Progenitor cell of endocrine pancreas (in vitro differentiated cells): Measurements from ENCODE around the gene RNF11. TPM values are rescaled to one million over a fixed set of nuclear protein-coding genes. Genes with fewer than 3 reads are reported as not detected.

Experiments used
- DNase-seq: peaks from one replicate; pipeline ENCODE4 v3.0.0; 2021; ENCODE audit warnings: low spot score; ENCODE audit not compliant: unreplicated experiment
- H3K27ac Mint-ChIP-seq: 2 replicates; pipeline ENCODE4 v1.8.0; 2021; ENCODE audit warnings: mild to moderate bottlenecking, moderate library complexity, mixed read lengths
- H3K27me3 Mint-ChIP-seq: 2 replicates; pipeline ENCODE4 v1.8.0; 2021; ENCODE audit warnings: mixed read lengths
- H3K36me3 Mint-ChIP-seq: 2 replicates; pipeline ENCODE4 v1.8.0; 2022; ENCODE audit warnings: mixed read lengths; ENCODE audit not compliant: insufficient read depth
- H3K4me1 Mint-ChIP-seq: 2 replicates; pipeline ENCODE4 v1.8.0; 2021; ENCODE audit warnings: low read depth, mixed read lengths
- H3K4me3 Mint-ChIP-seq: 2 replicates; pipeline ENCODE4 v1.8.0; 2021; ENCODE audit warnings: low read depth, mild to moderate bottlenecking, moderate library complexity, mixed read lengths
- H3K9me3 Mint-ChIP-seq: 2 replicates; pipeline ENCODE4 v1.8.0; 2021; ENCODE audit warnings: low read depth, mixed read lengths
- total RNA-seq: library from RNA; stranded (reverse); gene quantifications from 2 replicates; pipeline ENCODE4 v1.2.1, GENCODE V29; 2021
- TF ChIP-seq, protein P1 (sequence below): fragments of 200-600 bp; sonication (generic); IDR thresholded peaks from one replicate; pipeline ENCODE4 v1.5.0; 2021; ENCODE audit warnings: antibody characterized with exemption, mild to moderate bottlenecking; ENCODE audit not compliant: unreplicated experiment

RNF11 gene
- total RNA-seq, 1 donor from 2014 or later, result 67.5 TPM

GRCh38 chr1:51265618-51266017, 29.5 kb downstream of the RNF11 start:
- Mint-ChIP-seq H3K36me3 (peaks cover 3% of the 10 kb centered on the region), H3K27me3 (no peaks in the 10 kb centered on the region), H3K27ac (peak overlapping the region; percentile 73), H3K4me3 (no peak overlapping the region), H3K4me1 (peaks cover 13% of the 10 kb centered on the region), H3K9me3 (no peaks in the 10 kb centered on the region)
- no peak for DNase-seq
- TF ChIP-seq, protein P1, sequence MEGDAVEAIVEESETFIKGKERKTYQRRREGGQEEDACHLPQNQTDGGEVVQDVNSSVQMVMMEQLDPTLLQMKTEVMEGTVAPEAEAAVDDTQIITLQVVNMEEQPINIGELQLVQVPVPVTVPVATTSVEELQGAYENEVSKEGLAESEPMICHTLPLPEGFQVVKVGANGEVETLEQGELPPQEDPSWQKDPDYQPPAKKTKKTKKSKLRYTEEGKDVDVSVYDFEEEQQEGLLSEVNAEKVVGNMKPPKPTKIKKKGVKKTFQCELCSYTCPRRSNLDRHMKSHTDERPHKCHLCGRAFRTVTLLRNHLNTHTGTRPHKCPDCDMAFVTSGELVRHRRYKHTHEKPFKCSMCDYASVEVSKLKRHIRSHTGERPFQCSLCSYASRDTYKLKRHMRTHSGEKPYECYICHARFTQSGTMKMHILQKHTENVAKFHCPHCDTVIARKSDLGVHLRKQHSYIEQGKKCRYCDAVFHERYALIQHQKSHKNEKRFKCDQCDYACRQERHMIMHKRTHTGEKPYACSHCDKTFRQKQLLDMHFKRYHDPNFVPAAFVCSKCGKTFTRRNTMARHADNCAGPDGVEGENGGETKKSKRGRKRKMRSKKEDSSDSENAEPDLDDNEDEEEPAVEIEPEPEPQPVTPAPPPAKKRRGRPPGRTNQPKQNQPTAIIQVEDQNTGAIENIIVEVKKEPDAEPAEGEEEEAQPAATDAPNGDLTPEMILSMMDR, result no peak

- DNase-seq, result no peak
- Mint-ChIP-seq H3K4me3 (no peak overlapping the region), H3K4me1 (peaks cover 11% of the 10 kb centered on the region), H3K9me3 (no peaks in the 10 kb centered on the region), H3K27ac (peak overlapping the region; percentile 73), H3K27me3 (no peaks in the 10 kb centered on the region), H3K36me3 (peaks cover 8% of the 10 kb centered on the region)
- TF ChIP-seq, protein P1, result no peak
Measured at GRCh38 chr1:51266181-51266580, 30.1 kb downstream of the RNF11 start.

DNA sequence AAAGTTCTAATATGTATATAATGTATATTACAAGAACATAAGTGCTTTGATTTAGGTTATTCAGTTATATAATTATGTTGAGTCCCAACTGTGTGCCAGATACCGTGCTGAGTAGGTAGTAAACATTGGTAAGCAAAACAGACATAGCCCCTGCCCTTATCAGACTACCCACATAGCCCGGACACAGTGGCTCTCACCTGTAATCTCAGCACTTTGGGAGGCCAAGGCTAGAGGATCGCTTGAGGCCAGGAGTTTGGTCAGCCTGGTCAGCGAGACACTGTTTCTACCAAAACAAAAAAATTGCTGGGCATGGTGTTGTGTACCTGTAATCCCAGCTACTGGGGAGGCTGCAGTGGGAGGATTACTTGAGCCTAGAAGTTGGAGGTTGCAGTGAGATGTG, 30.7 kb downstream of the RNF11 start:
- H3K27me3 Mint-ChIP-seq, result no peaks in the 10 kb centered on the region
- peaks cover 9% of the 10 kb centered on the region for H3K36me3 Mint-ChIP-seq
- H3K4me1 Mint-ChIP-seq, result peaks cover 9% of the 10 kb centered on the region
- no peak overlapping the region for H3K27ac Mint-ChIP-seq
- H3K9me3 Mint-ChIP-seq, result no peaks in the 10 kb centered on the region
- TF ChIP-seq, protein P1, result no peak
- no peak for DNase-seq
- no peak overlapping the region for H3K4me3 Mint-ChIP-seq

- TF ChIP-seq, protein P1, result no peak
- Mint-ChIP-seq H3K4me1 (peaks cover 7% of the 10 kb centered on the region), H3K36me3 (peaks cover 10% of the 10 kb centered on the region), H3K4me3 (no peak overlapping the region), H3K27ac (no peak overlapping the region), H3K9me3 (no peaks in the 10 kb centered on the region), H3K27me3 (no peaks in the 10 kb centered on the region)
- DNase-seq, result no peak
Measured at GRCh38 chr1:51268634-51269033, 32.6 kb downstream of the RNF11 start.

DNA sequence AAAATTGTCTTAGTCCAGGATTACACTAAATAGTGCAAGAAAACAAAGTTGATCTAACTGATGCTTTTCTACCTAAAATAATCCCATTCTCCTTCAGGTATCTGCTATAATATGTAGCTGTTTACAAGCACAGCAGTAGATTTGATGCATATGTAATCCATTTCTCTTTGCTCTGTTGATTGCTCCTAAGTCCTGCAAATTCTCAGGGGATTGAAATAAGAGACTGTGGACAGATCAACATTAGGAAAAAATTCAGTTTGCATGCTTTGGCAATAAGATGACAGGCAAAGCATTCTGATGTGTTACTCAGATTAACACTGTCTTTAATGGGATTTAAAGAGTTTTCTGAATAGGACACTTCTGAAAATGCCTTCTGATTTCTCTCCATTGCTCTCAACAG, 34.7 kb downstream of the RNF11 start:
- H3K27ac Mint-ChIP-seq, result no peak overlapping the region
- no peaks in the 10 kb centered on the region for H3K9me3 Mint-ChIP-seq
- peaks cover 14% of the 10 kb centered on the region for H3K36me3 Mint-ChIP-seq
- no peak overlapping the region for H3K4me3 Mint-ChIP-seq
- H3K27me3 Mint-ChIP-seq, result no peaks in the 10 kb centered on the region
- no peak for DNase-seq
- H3K4me1 Mint-ChIP-seq, result peaks cover 2% of the 10 kb centered on the region
- TF ChIP-seq, protein P1, result no peak
